ENCODE measurements around the gene PTPN2.
A peak's percentile ranks its signal among the peaks of the same experiment; 100 is the strongest.

Gene PTPN2

DNA sequence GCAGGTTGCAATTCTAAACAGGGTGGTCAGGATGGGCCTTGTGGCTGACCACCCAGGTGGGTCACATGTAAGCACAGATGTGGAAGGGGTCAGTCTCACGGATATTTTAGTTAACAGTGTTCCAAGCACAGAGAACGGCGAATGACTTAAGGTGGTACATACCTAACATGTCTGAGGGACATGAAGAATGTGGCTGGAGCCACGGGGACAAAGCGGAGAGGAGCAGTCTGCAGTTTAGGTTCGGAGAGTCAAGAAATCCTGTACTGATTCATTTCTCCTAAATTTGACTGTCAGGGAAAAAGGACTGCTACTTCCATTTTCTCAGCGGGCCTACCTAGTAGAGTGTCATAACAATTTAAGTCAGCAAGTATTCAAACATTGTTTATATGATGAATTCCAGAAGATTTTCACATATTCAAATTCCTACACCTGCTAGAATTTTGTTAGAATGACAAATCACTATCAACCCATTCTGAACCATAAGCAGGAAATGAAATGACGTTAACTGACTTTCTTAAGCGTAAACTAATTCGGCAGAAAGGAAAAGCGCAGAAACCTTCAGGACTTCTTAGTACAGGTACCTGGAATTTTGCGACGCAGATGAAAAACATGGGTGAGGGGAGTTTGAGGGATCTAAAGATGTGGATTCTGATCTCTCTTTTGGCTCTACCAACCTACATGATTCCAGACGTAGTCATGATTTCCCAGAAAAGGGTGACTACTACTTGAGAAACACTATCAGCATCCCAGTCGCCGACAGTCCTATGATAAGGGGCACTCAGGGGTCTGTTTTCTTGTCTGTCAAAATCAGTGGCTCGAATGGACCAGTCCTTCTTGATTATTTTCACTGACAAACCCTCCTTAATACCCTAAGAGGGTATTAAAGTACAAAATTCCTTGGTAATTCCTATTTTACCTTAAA lies 41.3 kb downstream of the PTPN2 start:
- Histone ChIP-seq H3K36me3 (ENCODE audit: insufficient read depth) (no peaks in the 10 kb centered on the region), H3K4me1 (ENCODE audit: low read depth, poor library complexity, severe bottlenecking) (peaks cover 66% of the 10 kb centered on the region), H3K27me3 (ENCODE audit: insufficient read depth, low read depth) (no peaks in the 10 kb centered on the region), H3K9ac (no peak overlapping the region), H4K20me1 (ENCODE audit: insufficient read depth) (no peaks in the 10 kb centered on the region), H3K27ac (no peak overlapping the region), H3K4me3 (IDR thresholded peaks at IDR 0.05; ENCODE audit: insufficient read depth, low read depth, low read length) (no peak overlapping the region), H3K4me2 (no peak overlapping the region), H3K79me2 (ENCODE audit: insufficient read depth, low read depth) (peaks cover 18% of the 10 kb centered on the region), H2AFZ (ENCODE audit: low read depth) (no peak overlapping the region)
- TF ChIP-seq CTCF (conservative IDR thresholded peaks at IDR 0.05; ENCODE audit: low read depth, low read length), result no peak

GRCh38 chr18:12841070-12841469 lies 43.0 kb downstream of the PTPN2 start:
- Histone ChIP-seq H3K79me2 (ENCODE audit: insufficient read depth, low read depth) (peaks cover 34% of the 10 kb centered on the region), H2AFZ (ENCODE audit: low read depth) (no peak overlapping the region), H4K20me1 (ENCODE audit: insufficient read depth) (no peaks in the 10 kb centered on the region), H3K4me2 (peak overlapping the region; percentile 91), H3K27me3 (ENCODE audit: insufficient read depth, low read depth) (no peaks in the 10 kb centered on the region), H3K36me3 (ENCODE audit: insufficient read depth) (no peaks in the 10 kb centered on the region), H3K4me1 (ENCODE audit: low read depth, poor library complexity, severe bottlenecking) (peaks cover 82% of the 10 kb centered on the region), H3K9ac (no peak overlapping the region), H3K4me3 (IDR thresholded peaks at IDR 0.05; ENCODE audit: insufficient read depth, low read depth, low read length) (no peak overlapping the region), H3K27ac (peak overlapping the region; percentile 87; the same call in 1 of the 2 replicates)
- TF ChIP-seq CTCF (conservative IDR thresholded peaks at IDR 0.05; ENCODE audit: low read depth, low read length), result no peak

- peaks cover 81% of the 10 kb centered on the region for H3K4me1 ChIP-seq (ENCODE audit: low read depth, poor library complexity, severe bottlenecking)
- H3K79me2 ChIP-seq (ENCODE audit: insufficient read depth, low read depth), result peaks cover 35% of the 10 kb centered on the region
- no peak overlapping the region for H3K9ac ChIP-seq
- no peaks in the 10 kb centered on the region for H3K27me3 ChIP-seq (ENCODE audit: insufficient read depth, low read depth)
- no peaks in the 10 kb centered on the region for H3K36me3 ChIP-seq (ENCODE audit: insufficient read depth)
- H3K4me3 ChIP-seq (IDR thresholded peaks at IDR 0.05; ENCODE audit: insufficient read depth, low read depth, low read length), result no peak overlapping the region
- H3K4me2 ChIP-seq, result peak overlapping the region; percentile 91
- TF ChIP-seq CTCF (conservative IDR thresholded peaks at IDR 0.05; ENCODE audit: low read depth, low read length), result no peak
- H4K20me1 ChIP-seq (ENCODE audit: insufficient read depth), result no peaks in the 10 kb centered on the region
- H3K27ac ChIP-seq, result peak overlapping the region; percentile 87
- no peak overlapping the region for H2AFZ ChIP-seq (ENCODE audit: low read depth)
Observed at GRCh38 chr18:12840382-12840781, 43.7 kb downstream of the PTPN2 start.

- Histone ChIP-seq H3K4me2 (peak overlapping the region; percentile 91), H2AFZ (ENCODE audit: low read depth) (no peak overlapping the region), H3K4me3 (IDR thresholded peaks at IDR 0.05; ENCODE audit: insufficient read depth, low read depth, low read length) (no peak overlapping the region), H3K9ac (peak overlapping the region; percentile 47), H3K36me3 (ENCODE audit: insufficient read depth) (no peaks in the 10 kb centered on the region), H3K27ac (peak overlapping the region; percentile 87), H3K79me2 (ENCODE audit: insufficient read depth, low read depth) (peaks cover 35% of the 10 kb centered on the region), H3K4me1 (ENCODE audit: low read depth, poor library complexity, severe bottlenecking) (peaks cover 74% of the 10 kb centered on the region), H3K27me3 (ENCODE audit: insufficient read depth, low read depth) (no peaks in the 10 kb centered on the region), H4K20me1 (ENCODE audit: insufficient read depth) (no peaks in the 10 kb centered on the region)
- no peak for TF ChIP-seq CTCF (conservative IDR thresholded peaks at IDR 0.05; ENCODE audit: low read depth, low read length)
Observed at GRCh38 chr18:12839526-12840196, 44.4 kb downstream of the PTPN2 start.

Data from KMS-11 (cell line).